ENCODE results near the gene GNAI3.

GRCh38 chr1:109625176-109625575 lies 76.8 kb downstream of the GNAI3 start:
- TF ChIP-seq TAF1 (IDR thresholded peaks at IDR 0.05; ENCODE audit: low read depth, low read length) (no peak), PAX5 (IDR thresholded peaks at IDR 0.05; ENCODE audit: insufficient read depth, low read length, severe bottlenecking) (no peak), POLR2A (IDR thresholded peaks at IDR 0.05; ENCODE audit: low read depth, low read length) (no peak), POLR2AphosphoS5 (IDR thresholded peaks at IDR 0.05; ENCODE audit: low read depth, low read length) (no peak), SPI1 (IDR thresholded peaks at IDR 0.05; ENCODE audit: low read depth, low read length) (no peak)
